ENCODE measurements around the gene RAB5B.
"Not testable (repeated sequence)": the region's sequence is repeated elsewhere in the genome, so short reads cannot be mapped to it uniquely, and the experiment has no call there.

Gene RAB5B

DNA sequence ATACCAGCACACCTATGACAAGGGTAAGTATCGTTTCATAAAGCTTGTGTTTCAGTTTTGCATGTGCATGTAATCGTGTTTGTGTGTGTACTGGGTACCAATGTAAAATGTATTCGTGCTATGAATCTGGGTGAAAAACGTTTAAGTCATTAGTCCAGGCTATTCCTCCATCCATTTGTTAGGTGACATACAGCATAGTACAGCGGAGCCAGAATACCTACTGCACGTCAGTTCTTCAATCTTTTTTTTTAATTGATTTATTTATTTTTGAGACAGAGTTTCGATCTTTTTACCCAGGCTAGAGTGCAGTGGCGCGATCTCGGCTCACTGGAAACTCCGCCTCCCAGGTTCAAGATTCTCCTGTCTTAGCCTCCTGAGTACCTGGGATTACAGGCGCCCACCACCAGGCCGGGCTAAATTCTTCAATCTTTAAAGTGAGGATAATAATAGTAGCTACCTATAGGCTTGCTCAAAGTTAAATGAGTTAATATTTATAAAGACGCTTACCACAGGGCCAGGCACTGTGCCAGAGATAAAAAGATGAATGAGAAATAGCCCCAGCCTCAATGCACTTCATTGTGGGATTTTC lies 67.2 kb downstream of the RAB5B start:
- peak overlapping the region; percentile 99 for H3K4me3 ChIP-seq (replicated peaks; ENCODE audit: low read depth, low read length)

DNA sequence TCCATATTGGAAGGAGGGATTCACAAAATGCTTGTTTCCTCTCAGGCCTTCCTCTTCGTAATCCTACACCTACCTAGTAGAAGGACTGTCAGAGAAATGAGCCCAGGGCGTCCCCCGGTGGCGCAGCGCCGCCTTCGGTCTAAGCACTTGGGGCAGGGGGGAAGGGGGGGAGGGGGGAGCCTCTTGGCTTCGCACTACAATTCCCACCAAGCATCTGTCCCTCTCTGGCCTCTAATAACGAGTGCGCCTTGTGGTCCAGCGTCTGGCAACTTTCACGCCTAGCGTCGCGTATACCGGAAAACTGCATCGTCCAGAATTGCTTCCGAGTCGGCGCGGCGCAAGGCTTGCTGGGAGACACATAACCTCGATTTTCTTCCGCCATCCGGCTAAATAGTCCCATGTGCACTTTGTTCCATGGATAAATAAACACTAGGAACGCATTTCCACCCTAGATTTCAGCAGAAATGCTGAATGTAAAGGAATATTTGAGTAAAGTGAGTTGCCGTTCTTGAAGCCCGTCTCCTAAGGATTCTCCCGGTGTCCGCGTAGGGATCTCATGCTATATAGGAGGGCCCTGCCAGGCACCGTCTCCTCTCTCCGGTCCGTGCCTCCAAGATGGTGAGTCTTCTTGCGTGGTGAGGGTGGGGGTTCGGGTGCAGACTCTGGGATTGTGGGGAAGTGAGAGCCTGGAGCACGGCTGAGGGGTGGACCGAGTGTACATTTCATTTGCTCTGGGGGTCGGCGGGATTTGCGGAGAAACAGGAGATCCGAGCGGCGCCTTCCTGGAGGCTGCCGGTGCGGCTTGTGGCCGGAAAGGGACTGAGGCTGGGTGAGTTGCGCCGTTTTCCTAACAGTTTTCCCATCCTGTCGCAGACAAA lies 67.9 kb downstream of the RAB5B start, which contains the start of gene RPS26:
TSS of gene RPS26 (plus strand) at position 367 of the 878 bp plus-strand sequence. CDS start at position 616, 249 bp downstream.
- TF ChIP-seq, protein P1, sequence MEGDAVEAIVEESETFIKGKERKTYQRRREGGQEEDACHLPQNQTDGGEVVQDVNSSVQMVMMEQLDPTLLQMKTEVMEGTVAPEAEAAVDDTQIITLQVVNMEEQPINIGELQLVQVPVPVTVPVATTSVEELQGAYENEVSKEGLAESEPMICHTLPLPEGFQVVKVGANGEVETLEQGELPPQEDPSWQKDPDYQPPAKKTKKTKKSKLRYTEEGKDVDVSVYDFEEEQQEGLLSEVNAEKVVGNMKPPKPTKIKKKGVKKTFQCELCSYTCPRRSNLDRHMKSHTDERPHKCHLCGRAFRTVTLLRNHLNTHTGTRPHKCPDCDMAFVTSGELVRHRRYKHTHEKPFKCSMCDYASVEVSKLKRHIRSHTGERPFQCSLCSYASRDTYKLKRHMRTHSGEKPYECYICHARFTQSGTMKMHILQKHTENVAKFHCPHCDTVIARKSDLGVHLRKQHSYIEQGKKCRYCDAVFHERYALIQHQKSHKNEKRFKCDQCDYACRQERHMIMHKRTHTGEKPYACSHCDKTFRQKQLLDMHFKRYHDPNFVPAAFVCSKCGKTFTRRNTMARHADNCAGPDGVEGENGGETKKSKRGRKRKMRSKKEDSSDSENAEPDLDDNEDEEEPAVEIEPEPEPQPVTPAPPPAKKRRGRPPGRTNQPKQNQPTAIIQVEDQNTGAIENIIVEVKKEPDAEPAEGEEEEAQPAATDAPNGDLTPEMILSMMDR (IDR thresholded peaks at IDR 0.05; ENCODE audit: low read length, missing control alignments), result peak; percentile 41
- peak within 1 kb of the TSS; percentile 99 for H3K4me3 ChIP-seq (replicated peaks; ENCODE audit: low read depth, low read length)
- DNase-seq (ENCODE audit: low read depth), result peak; percentile 100

More for the DNA sequence above, 67.2 kb downstream of the RAB5B start:
- TF ChIP-seq, protein P1 (IDR thresholded peaks at IDR 0.05; ENCODE audit: low read length, missing control alignments), result no peak
- no peak for DNase-seq (ENCODE audit: low read depth)

DNA sequence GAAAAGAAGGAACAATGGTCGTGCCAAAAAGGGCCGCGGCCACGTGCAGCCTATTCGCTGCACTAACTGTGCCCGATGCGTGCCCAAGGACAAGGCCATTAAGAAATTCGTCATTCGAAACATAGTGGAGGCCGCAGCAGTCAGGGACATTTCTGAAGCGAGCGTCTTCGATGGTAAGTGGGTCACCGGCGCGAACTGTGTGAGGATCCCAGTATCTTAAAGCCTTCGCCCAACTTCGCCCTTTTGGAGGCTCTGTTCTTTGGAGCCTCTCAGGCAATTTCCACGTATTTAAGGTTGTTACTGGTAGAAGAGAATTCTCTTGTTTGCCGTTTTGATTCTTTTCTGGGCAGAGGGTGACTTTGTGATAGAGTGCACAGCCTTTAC lies 68.5 kb downstream of the RAB5B start:
- peak overlapping the region; percentile 99 for H3K4me3 ChIP-seq (replicated peaks; ENCODE audit: low read depth, low read length)
- DNase-seq (ENCODE audit: low read depth), result not testable (repeated sequence)

DNA sequence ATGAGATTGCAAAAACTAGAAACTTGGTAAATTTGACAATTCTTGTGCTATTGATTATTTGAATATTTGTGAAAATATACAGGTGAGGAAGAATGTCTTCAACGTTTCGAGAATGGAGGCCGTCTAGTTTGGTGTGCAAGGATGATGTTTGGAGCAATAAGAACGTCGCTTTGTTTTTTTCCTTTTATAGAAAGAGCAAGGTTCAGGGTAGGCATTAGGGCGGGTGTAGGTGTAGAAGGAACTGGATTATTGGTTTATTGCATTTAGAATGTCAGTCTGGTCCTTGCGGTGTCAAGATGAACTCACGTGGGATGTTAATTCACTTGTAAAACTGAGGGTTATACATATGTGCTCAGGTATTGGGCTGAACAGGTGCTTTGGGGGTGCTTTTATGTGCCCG lies 69.0 kb downstream of the RAB5B start:
- DNase-seq (ENCODE audit: low read depth), result no peak
- peak overlapping the region; percentile 99 for H3K4me3 ChIP-seq (replicated peaks; ENCODE audit: low read depth, low read length)
- TF ChIP-seq, protein P1 (IDR thresholded peaks at IDR 0.05; ENCODE audit: low read length, missing control alignments), result no peak
